HFFc6 (cell line): ENCODE data around the gene TCAIM. TPM values are rescaled to one million over a fixed set of nuclear protein-coding genes. Genes with fewer than 3 reads are reported as not detected.
"Not testable (repeated sequence)": the region's sequence is repeated elsewhere in the genome, so short reads cannot be mapped to it uniquely, and the experiment has no call there.

Experiments used
- DNase-seq: peaks from one replicate; pipeline ENCODE4 v3.0.0-alpha.2; 2018
- H3K27ac Mint-ChIP-seq: 2 replicates; pipeline ENCODE4 v1.8.0; 2020; ENCODE audit warnings: mild to moderate bottlenecking, mixed read lengths
- H3K27me3 Mint-ChIP-seq: 2 replicates; pipeline ENCODE4 v1.8.0; 2021; ENCODE audit warnings: mild to moderate bottlenecking, moderate library complexity, mixed read lengths; ENCODE audit not compliant: insufficient read depth
- H3K36me3 Mint-ChIP-seq: 2 replicates; pipeline ENCODE4 v1.8.0; 2021; ENCODE audit warnings: low read depth, mixed read lengths
- H3K4me1 Mint-ChIP-seq: 2 replicates; pipeline ENCODE4 v1.8.0; 2020; ENCODE audit warnings: low read depth, mixed read lengths
- H3K4me3 Mint-ChIP-seq: 2 replicates; pipeline ENCODE4 v1.8.0; 2020; ENCODE audit warnings: mild to moderate bottlenecking, moderate library complexity, mixed read lengths
- H3K9me3 Mint-ChIP-seq: 2 replicates; pipeline ENCODE4 v1.8.0; 2020; ENCODE audit warnings: mild to moderate bottlenecking, mixed read lengths
- CTCF ChIP-seq: fragments of 200-600 bp; sonication (generic); IDR thresholded peaks from 2 replicates; pipeline ENCODE4 v1.5.0; 2021; ENCODE audit warnings: antibody characterized with exemption, mild to moderate bottlenecking
- total RNA-seq, 6 experiments: library from RNA; stranded (reverse); fragmentation: NEBNext Ultra II Directional; extraction: Animal tissue kit (Norgen Biotek cat#: 25700); gene quantifications; 2 replicates in 1 of 6; 3 replicates in 5 of 6; pipeline ENCODE4 v1.2.3, GENCODE V29; 2021

TCAIM gene
- total RNA-seq, 6 experiments from 2014 or later = 18.4 to 22.4 (median 20.4) TPM

- Mint-ChIP-seq H3K27me3 (no peaks in the 10 kb centered on the region; the same call in 1 of the 2 replicates), H3K9me3 (no peaks in the 10 kb centered on the region), H3K27ac (no peak overlapping the region), H3K4me1 (no peaks in the 10 kb centered on the region), H3K4me3 (no peak overlapping the region), H3K36me3 (peaks cover 10% of the 10 kb centered on the region)
- no peak for DNase-seq
- no peak for TF ChIP-seq CTCF
Measured at GRCh38 chr3:44396200-44397171, 57.9 kb downstream of the TCAIM start.

DNA sequence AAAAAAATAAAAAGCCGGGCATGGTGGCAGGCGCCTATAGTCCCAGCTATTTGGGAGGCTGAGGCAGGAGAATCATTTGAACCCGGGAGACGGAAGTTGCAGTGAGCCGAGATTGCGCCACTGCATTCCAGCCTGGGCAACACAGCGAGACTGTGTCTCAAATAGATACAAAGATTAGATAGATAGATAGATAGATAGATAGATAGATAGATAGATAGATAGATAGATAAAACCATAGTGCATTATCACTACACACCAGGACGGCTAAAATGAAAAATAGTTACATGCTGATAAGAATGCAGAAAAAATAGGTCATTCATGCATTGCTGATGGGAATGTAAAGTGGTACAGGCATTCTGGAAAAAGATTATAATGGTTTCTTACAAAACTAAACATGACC, 59.7 kb downstream of the TCAIM start:
- H3K27me3 Mint-ChIP-seq, H3K4me3 Mint-ChIP-seq, H3K9me3 Mint-ChIP-seq, H3K4me1 Mint-ChIP-seq, H3K27ac Mint-ChIP-seq, DNase-seq, H3K36me3 Mint-ChIP-seq: not testable (repeated sequence)

DNA sequence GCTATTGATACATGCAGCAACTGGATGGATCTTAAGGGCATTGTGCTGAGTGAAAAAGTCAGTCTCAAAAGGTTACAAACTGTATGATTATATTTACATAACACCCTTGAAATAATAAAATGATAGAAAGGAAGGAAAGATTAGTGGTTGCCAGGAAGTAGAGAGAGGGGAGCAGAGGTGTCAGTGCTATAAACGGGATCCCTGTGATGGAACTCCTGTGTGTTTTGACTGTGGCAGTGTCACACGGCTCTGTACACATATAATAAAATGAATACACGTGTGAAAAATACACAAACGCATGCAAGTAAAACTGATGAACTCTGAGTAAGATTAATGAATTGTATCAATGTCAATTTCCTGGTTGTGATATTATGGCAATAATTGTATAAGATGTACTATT, 60.3 kb downstream of the TCAIM start:
- Mint-ChIP-seq H3K9me3 (no peaks in the 10 kb centered on the region), H3K36me3 (peaks cover 6% of the 10 kb centered on the region; the same call in 1 of the 2 replicates), H3K27ac (no peak overlapping the region), H3K4me3 (no peak overlapping the region), H3K4me1 (no peaks in the 10 kb centered on the region), H3K27me3 (no peaks in the 10 kb centered on the region; the same call in 1 of the 2 replicates)
- no peak for DNase-seq
- no peak for TF ChIP-seq CTCF

DNA sequence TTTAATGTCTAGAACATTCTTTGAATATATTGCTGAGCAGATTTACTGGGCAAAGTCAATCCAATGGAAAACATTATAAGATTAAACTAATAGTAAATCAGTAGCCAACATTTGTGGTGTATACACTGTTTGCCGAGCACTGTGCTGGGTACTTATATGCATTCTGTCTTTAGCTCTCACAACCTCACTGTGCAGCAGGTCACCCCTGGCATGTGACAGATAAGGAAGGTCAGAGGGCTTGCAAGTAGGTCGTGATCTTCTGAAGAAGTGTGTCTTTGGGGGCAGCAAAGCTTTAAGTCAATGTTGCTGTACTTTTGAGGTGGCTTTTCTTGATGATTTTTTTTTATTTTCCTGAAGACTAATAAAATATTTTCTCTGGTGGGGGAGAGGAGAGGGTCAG, 62.2 kb downstream of the TCAIM start:
- Mint-ChIP-seq H3K27me3 (no peaks in the 10 kb centered on the region; the same call in 1 of the 2 replicates), H3K4me1 (no peaks in the 10 kb centered on the region), H3K27ac (no peak overlapping the region), H3K36me3 (peaks cover 6% of the 10 kb centered on the region; the same call in 1 of the 2 replicates), H3K4me3 (no peak overlapping the region), H3K9me3 (no peaks in the 10 kb centered on the region)
- TF ChIP-seq CTCF = no peak
- DNase-seq = no peak

GRCh38 chr3:44402548-44402947, 64.0 kb downstream of the TCAIM start:
- peaks cover 2% of the 10 kb centered on the region; the same call in 1 of the 2 replicates for H3K36me3 Mint-ChIP-seq
- no peaks in the 10 kb centered on the region for H3K4me1 Mint-ChIP-seq
- no peak overlapping the region for H3K27ac Mint-ChIP-seq
- DNase-seq = no peak
- no peaks in the 10 kb centered on the region for H3K9me3 Mint-ChIP-seq
- H3K27me3 Mint-ChIP-seq = no peaks in the 10 kb centered on the region; the same call in 1 of the 2 replicates
- no peak overlapping the region for H3K4me3 Mint-ChIP-seq
- TF ChIP-seq CTCF = no peak
